Activated naive CD8-positive, alpha-beta T cell (primary cell): ENCODE results near the gene AGTPBP1.

Source experiments
- H3K27ac Mint-ChIP-seq: one replicate; pipeline ENCODE4 v1.8.0; 2021; ENCODE audit warnings: mixed read lengths
- H3K27me3 Mint-ChIP-seq: one replicate; pipeline ENCODE4 v1.8.0; 2021; ENCODE audit warnings: mixed read lengths
- H3K36me3 Mint-ChIP-seq: one replicate; pipeline ENCODE4 v1.8.0; 2021; ENCODE audit warnings: mixed read lengths
- H3K4me1 Mint-ChIP-seq: one replicate; pipeline ENCODE4 v1.8.0; 2021; ENCODE audit warnings: low read depth, mixed read lengths
- H3K4me3 Mint-ChIP-seq: one replicate; pipeline ENCODE4 v1.8.0; 2021; ENCODE audit warnings: mild to moderate bottlenecking, mixed read lengths
- H3K9me3 Mint-ChIP-seq: one replicate; pipeline ENCODE4 v1.8.0; 2021; ENCODE audit warnings: low read depth, mixed read lengths

Gene AGTPBP1

GRCh38 chr9:85523202-85523601 is 218.6 kb downstream of the AGTPBP1 start:
- Mint-ChIP-seq H3K36me3 (no peaks in the 10 kb centered on the region), H3K4me3 (peak overlapping the region; percentile 73), H3K27me3 (peaks cover 15% of the 10 kb centered on the region), H3K27ac (no peak overlapping the region), H3K9me3 (no peaks in the 10 kb centered on the region), H3K4me1 (peaks cover 7% of the 10 kb centered on the region)

GRCh38 chr9:85522459-85523092 is 219.2 kb downstream of the AGTPBP1 start:
- no peak overlapping the region for H3K27ac Mint-ChIP-seq
- peaks cover 15% of the 10 kb centered on the region for H3K27me3 Mint-ChIP-seq
- no peaks in the 10 kb centered on the region for H3K36me3 Mint-ChIP-seq
- no peaks in the 10 kb centered on the region for H3K9me3 Mint-ChIP-seq
- H3K4me3 Mint-ChIP-seq = peak overlapping the region; percentile 73
- peaks cover 7% of the 10 kb centered on the region for H3K4me1 Mint-ChIP-seq

GRCh38 chr9:85521371-85522197 is 220.2 kb downstream of the AGTPBP1 start:
- Mint-ChIP-seq H3K9me3 (no peaks in the 10 kb centered on the region), H3K36me3 (no peaks in the 10 kb centered on the region), H3K4me3 (peak overlapping the region; percentile 73), H3K4me1 (peaks cover 7% of the 10 kb centered on the region), H3K27me3 (peaks cover 15% of the 10 kb centered on the region), H3K27ac (no peak overlapping the region)

GRCh38 chr9:85516976-85517637 is 224.6 kb downstream of the AGTPBP1 start:
- H3K9me3 Mint-ChIP-seq = no peaks in the 10 kb centered on the region
- H3K27ac Mint-ChIP-seq = no peak overlapping the region
- H3K4me3 Mint-ChIP-seq = no peak overlapping the region
- peaks cover 6% of the 10 kb centered on the region for H3K27me3 Mint-ChIP-seq
- H3K36me3 Mint-ChIP-seq = no peaks in the 10 kb centered on the region
- peaks cover under 1% of the 10 kb centered on the region for H3K4me1 Mint-ChIP-seq

GRCh38 chr9:85516455-85516854 is 225.3 kb downstream of the AGTPBP1 start:
- no peaks in the 10 kb centered on the region for H3K36me3 Mint-ChIP-seq
- H3K27me3 Mint-ChIP-seq = peaks cover 9% of the 10 kb centered on the region
- H3K4me1 Mint-ChIP-seq = no peaks in the 10 kb centered on the region
- no peak overlapping the region for H3K4me3 Mint-ChIP-seq
- H3K9me3 Mint-ChIP-seq = no peaks in the 10 kb centered on the region
- H3K27ac Mint-ChIP-seq = no peak overlapping the region

GRCh38 chr9:85515021-85515420 is 226.7 kb downstream of the AGTPBP1 start:
- H3K27ac Mint-ChIP-seq = no peak overlapping the region

GRCh38 chr9:85514256-85514655 is 227.5 kb downstream of the AGTPBP1 start:
- no peaks in the 10 kb centered on the region for H3K4me1 Mint-ChIP-seq
- H3K9me3 Mint-ChIP-seq = no peaks in the 10 kb centered on the region
- no peaks in the 10 kb centered on the region for H3K36me3 Mint-ChIP-seq
- no peak overlapping the region for H3K4me3 Mint-ChIP-seq
- peaks cover 9% of the 10 kb centered on the region for H3K27me3 Mint-ChIP-seq
- no peak overlapping the region for H3K27ac Mint-ChIP-seq

More at GRCh38 chr9:85515021-85515420, 226.7 kb downstream of the AGTPBP1 start:
- Mint-ChIP-seq H3K4me1 (no peaks in the 10 kb centered on the region), H3K4me3 (no peak overlapping the region), H3K9me3 (no peaks in the 10 kb centered on the region), H3K36me3 (no peaks in the 10 kb centered on the region), H3K27me3 (peaks cover 9% of the 10 kb centered on the region)

GRCh38 chr9:85511746-85512145 is 230.0 kb downstream of the AGTPBP1 start:
- Mint-ChIP-seq H3K36me3 (no peaks in the 10 kb centered on the region), H3K27ac (no peak overlapping the region), H3K9me3 (no peaks in the 10 kb centered on the region), H3K4me3 (no peak overlapping the region), H3K4me1 (no peaks in the 10 kb centered on the region), H3K27me3 (peaks cover 9% of the 10 kb centered on the region)

GRCh38 chr9:85510830-85511504 is 230.8 kb downstream of the AGTPBP1 start:
- Mint-ChIP-seq H3K4me1 (no peaks in the 10 kb centered on the region), H3K4me3 (no peak overlapping the region), H3K9me3 (no peaks in the 10 kb centered on the region), H3K27ac (no peak overlapping the region), H3K36me3 (no peaks in the 10 kb centered on the region), H3K27me3 (peaks cover 11% of the 10 kb centered on the region)

GRCh38 chr9:85508616-85509015 is 233.1 kb downstream of the AGTPBP1 start:
- H3K4me1 Mint-ChIP-seq = no peaks in the 10 kb centered on the region
- H3K9me3 Mint-ChIP-seq = no peaks in the 10 kb centered on the region
- no peak overlapping the region for H3K27ac Mint-ChIP-seq
- peaks cover 5% of the 10 kb centered on the region for H3K27me3 Mint-ChIP-seq
- no peaks in the 10 kb centered on the region for H3K36me3 Mint-ChIP-seq
- H3K4me3 Mint-ChIP-seq = no peak overlapping the region

GRCh38 chr9:85505612-85506011 is 236.1 kb downstream of the AGTPBP1 start:
- H3K27me3 Mint-ChIP-seq = peaks cover 1% of the 10 kb centered on the region
- no peaks in the 10 kb centered on the region for H3K9me3 Mint-ChIP-seq
- H3K4me1 Mint-ChIP-seq = no peaks in the 10 kb centered on the region
- H3K36me3 Mint-ChIP-seq = no peaks in the 10 kb centered on the region
- H3K4me3 Mint-ChIP-seq = no peak overlapping the region
- H3K27ac Mint-ChIP-seq = no peak overlapping the region

GRCh38 chr9:85502815-85503655 is 238.7 kb downstream of the AGTPBP1 start:
- H3K4me1 Mint-ChIP-seq = no peaks in the 10 kb centered on the region
- H3K36me3 Mint-ChIP-seq = no peaks in the 10 kb centered on the region
- H3K4me3 Mint-ChIP-seq = no peak overlapping the region
- no peak overlapping the region for H3K27ac Mint-ChIP-seq
- peaks cover 1% of the 10 kb centered on the region for H3K27me3 Mint-ChIP-seq
- H3K9me3 Mint-ChIP-seq = peaks cover 6% of the 10 kb centered on the region

GRCh38 chr9:85501882-85502281 is 239.9 kb downstream of the AGTPBP1 start:
- H3K4me3 Mint-ChIP-seq = no peak overlapping the region
- H3K27ac Mint-ChIP-seq = no peak overlapping the region
- peaks cover 6% of the 10 kb centered on the region for H3K9me3 Mint-ChIP-seq
- H3K36me3 Mint-ChIP-seq = no peaks in the 10 kb centered on the region
- peaks cover 1% of the 10 kb centered on the region for H3K27me3 Mint-ChIP-seq
- no peaks in the 10 kb centered on the region for H3K4me1 Mint-ChIP-seq

GRCh38 chr9:85501456-85501855 is 240.3 kb downstream of the AGTPBP1 start:
- Mint-ChIP-seq H3K36me3 (no peaks in the 10 kb centered on the region), H3K27ac (no peak overlapping the region), H3K9me3 (peaks cover 6% of the 10 kb centered on the region), H3K4me1 (no peaks in the 10 kb centered on the region), H3K4me3 (no peak overlapping the region), H3K27me3 (peaks cover 1% of the 10 kb centered on the region)
